HUES6 (cell line): Measurements from ENCODE around the gene RNF130.
"Not testable (repeated sequence)": the region's sequence is repeated elsewhere in the genome, so short reads cannot be mapped to it uniquely, and the experiment has no call there.

ENCODE experiments used
- H3K27ac ChIP-seq: 2 replicates; pipeline ENCODE4 v1.7.0; 2013; ENCODE audit warnings: low read depth, mild to moderate bottlenecking, low read length, inconsistent platforms
- H3K27me3 ChIP-seq: 2 replicates; pipeline ENCODE4 v1.6.1; 2013; ENCODE audit warnings: low read length; ENCODE audit not compliant: control insufficient read depth, insufficient read depth
- H3K36me3 ChIP-seq: 2 replicates; pipeline ENCODE4 v1.6.1; 2013; ENCODE audit warnings: low read length; ENCODE audit not compliant: control insufficient read depth, insufficient read depth
- H3K4me1 ChIP-seq: 2 replicates; pipeline ENCODE4 v1.6.1; 2013; ENCODE audit warnings: low read length; ENCODE audit not compliant: control insufficient read depth, insufficient read depth
- H3K4me3 ChIP-seq: 2 replicates; pipeline ENCODE4 v1.5.1; 2013; ENCODE audit warnings: low read depth, low read length
- H3K9ac ChIP-seq: one replicate; pipeline ENCODE4 v1.6.1; 2013; ENCODE audit warnings: mild to moderate bottlenecking, low read length
- H3K9me3 ChIP-seq: 2 replicates; pipeline ENCODE4 v1.6.1; 2013; ENCODE audit warnings: low read depth, low read length; ENCODE audit not compliant: control insufficient read depth, insufficient read depth

Gene RNF130

DNA sequence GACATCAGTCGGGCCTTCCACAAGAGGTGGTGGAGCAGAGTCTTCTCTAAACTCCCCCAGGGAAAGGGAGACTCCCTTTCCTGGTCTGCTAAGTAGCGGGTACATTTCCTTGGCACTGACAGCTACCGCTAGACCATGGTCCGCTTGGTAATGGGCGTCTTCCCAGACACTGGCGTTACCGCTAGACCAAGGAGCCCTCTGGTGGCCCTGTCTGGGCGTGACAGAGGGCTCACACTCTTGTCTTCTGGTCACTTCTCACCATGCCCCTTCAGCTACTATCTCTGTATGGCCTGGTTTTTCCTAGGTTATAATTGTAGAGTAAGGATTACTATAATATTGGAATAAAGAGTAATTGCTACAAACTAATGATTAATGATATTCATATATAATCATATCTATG lies 81.0 kb downstream of the RNF130 start:
- H3K4me3 ChIP-seq = not testable (repeated sequence)

DNA sequence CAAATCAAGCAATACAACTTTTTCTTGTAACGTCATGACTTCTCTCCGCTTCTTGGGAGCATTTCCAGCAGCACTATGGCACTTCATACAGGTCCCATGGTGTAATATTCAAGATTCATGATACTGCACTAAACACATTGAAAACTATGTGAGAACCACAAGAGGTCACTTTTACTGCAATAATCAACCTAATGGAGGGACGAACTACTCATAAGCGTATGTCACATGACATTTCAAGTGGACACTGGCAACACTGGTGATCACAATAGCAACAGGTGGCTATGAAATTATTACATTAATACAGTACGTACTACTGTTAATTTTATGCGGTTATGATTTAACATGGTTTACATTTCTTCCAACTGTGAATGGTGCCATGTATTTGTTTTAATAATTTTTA lies 85.2 kb downstream of the RNF130 start:
- no peaks in the 10 kb centered on the region for H3K27me3 ChIP-seq

More for the DNA sequence above, 81.0 kb downstream of the RNF130 start:
- not testable (repeated sequence) for H3K36me3 ChIP-seq, H3K27me3 ChIP-seq, H3K9ac ChIP-seq, H3K27ac ChIP-seq, H3K4me1 ChIP-seq
- peaks cover 14% of the 10 kb centered on the region; the same call in 1 of the 2 replicates for H3K9me3 ChIP-seq

DNA sequence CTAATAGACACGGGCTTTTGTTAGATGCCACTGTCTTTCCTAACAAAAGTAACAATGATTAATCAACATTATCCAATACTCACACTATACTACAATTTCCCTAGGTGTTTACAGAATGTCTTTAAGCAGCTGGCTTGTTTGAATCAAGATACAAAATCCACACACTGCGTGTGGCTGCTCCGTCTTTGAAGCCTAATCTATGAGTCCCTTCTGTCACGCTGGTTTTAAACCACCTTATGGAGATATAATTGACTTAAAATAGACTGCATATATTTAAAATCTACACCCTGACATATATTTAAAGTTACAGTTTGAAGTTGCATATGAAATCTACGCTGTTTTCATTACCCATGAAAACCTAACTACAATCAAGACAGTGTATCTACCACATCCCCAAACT lies 89.9 kb downstream of the RNF130 start:
- Histone ChIP-seq H3K27me3 (no peaks in the 10 kb centered on the region), H3K36me3 (peaks cover 42% of the 10 kb centered on the region), H3K9me3 (no peaks in the 10 kb centered on the region), H3K4me3 (no peak overlapping the region), H3K4me1 (no peaks in the 10 kb centered on the region), H3K9ac (no peak overlapping the region), H3K27ac (no peak overlapping the region)

More for the DNA sequence above, 85.2 kb downstream of the RNF130 start:
- Histone ChIP-seq H3K27ac (no peak overlapping the region), H3K9ac (no peak overlapping the region), H3K9me3 (0 out of 2 replicates have a peak, but pooled peaks cover 2% of the 10 kb centered on the region), H3K36me3 (peaks cover 7% of the 10 kb centered on the region; the same call in 1 of the 2 replicates), H3K4me1 (no peaks in the 10 kb centered on the region), H3K4me3 (no peak overlapping the region)

DNA sequence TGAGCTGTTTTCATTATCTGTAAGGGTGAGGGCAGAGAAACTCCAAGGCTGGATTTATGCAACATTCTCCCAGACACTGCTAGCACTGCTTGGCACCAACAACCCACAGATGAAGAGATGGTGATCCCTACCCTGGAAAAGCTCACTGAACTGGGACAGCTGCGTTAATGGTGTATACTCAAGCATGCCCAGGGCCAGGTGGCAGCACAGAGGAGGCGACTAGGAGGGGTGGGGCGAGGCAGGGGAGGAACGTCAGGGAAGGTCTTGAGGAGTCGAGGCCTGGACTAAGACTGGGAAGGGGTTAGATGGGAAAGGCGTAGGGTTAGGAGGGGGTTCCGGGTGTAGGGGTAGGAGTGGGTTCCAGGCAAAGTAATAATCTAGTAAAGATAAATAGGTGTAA lies 90.8 kb downstream of the RNF130 start:
- H3K9me3 ChIP-seq = no peaks in the 10 kb centered on the region
- H3K36me3 ChIP-seq = peaks cover 47% of the 10 kb centered on the region
- no peak overlapping the region for H3K4me3 ChIP-seq
- H3K4me1 ChIP-seq = no peaks in the 10 kb centered on the region
- H3K9ac ChIP-seq = no peak overlapping the region
- H3K27me3 ChIP-seq = no peaks in the 10 kb centered on the region
- no peak overlapping the region for H3K27ac ChIP-seq

DNA sequence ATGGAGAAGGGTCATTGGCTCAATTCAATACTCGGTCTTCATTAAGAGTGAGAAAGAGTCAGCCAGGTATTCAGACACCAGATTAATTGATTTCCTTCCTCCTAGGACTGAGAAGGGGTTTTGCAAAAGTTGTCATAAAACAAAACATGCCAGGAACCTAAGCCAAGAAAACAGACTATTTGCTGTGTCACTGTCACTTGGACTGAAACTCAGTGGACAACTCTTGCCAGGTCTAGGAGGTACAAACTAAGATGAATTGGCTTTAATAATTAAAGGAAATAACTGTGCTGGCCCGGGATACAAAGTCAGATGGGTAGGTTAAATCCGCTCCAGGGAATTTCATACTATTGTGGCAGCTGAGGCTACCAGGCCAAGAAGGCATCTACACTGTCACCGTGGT lies 92.8 kb downstream of the RNF130 start:
- peaks cover 62% of the 10 kb centered on the region for H3K36me3 ChIP-seq
- H3K27ac ChIP-seq = no peak overlapping the region
- 0 out of 2 replicates have a peak, but pooled peaks cover 2% of the 10 kb centered on the region for H3K4me1 ChIP-seq
- H3K27me3 ChIP-seq = no peaks in the 10 kb centered on the region
- H3K9ac ChIP-seq = no peak overlapping the region
- no peak overlapping the region for H3K4me3 ChIP-seq
- no peaks in the 10 kb centered on the region for H3K9me3 ChIP-seq

DNA sequence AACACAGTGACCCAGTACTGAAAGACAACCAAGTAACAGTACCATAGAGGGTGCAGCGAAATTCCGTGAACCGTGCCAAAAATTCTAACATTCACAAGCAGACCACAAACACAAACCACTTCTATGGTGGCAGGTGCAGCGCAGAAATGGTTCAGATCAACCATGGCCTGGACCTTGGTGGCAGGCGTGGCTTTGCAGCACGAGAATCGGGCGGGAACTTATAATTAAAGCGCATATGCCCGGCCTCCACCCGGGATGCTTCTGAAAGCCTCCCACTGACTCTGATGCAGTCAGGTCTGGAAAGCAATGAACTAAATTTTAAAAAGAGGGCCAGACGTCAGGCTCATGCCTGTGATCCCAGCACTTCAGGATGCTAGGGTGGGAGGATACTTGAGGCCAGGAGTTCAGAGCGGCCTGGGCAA lies 95.8 kb downstream of the RNF130 start:
- H3K27me3 ChIP-seq = no peaks in the 10 kb centered on the region
- no peak overlapping the region for H3K4me3 ChIP-seq
- no peak overlapping the region for H3K9ac ChIP-seq
- peaks cover 64% of the 10 kb centered on the region for H3K36me3 ChIP-seq
- no peak overlapping the region for H3K27ac ChIP-seq
- H3K9me3 ChIP-seq = no peaks in the 10 kb centered on the region
- H3K4me1 ChIP-seq = 0 out of 2 replicates have a peak, but pooled peaks cover 2% of the 10 kb centered on the region

DNA sequence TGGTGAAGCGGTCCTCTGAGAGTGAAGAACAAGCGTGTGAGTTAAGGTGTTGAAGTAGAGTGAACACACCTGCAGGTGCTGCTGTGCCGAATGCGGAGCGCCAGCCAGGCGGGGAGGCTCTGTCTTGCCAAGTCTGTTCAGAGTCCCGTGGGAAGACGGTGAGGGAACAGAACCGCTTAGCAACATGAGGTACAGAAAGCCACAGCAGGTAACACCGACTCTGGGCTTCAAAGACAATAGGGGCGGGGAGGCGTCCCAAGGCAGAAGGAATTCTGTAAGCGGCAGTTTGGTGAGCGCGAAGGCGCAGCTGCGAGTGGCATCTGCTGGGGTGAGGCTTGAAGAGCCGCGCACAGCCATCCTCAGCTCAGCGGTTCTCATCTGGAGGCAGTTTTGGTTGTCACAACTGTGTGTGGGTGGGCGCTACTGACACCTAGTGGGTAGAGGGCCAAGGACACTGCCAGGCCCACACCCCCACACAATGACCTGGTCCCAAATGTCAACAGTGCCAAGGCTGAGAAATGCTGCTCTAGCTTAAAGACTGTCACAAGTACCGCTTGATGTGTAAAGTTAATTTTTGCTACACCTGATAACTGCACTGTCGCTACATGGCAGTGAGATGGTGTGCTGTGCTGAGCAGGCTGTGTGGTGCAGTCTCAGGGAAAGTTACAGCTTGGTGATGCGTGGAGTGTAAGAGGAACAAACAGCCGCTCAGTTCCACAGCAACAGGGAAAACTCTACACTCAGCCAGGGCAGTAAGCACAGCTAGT lies 96.4 kb downstream of the RNF130 start:
- no peaks in the 10 kb centered on the region for H3K27me3 ChIP-seq
- no peak overlapping the region for H3K4me3 ChIP-seq
- H3K4me1 ChIP-seq = 0 out of 2 replicates have a peak, but pooled peaks cover 2% of the 10 kb centered on the region
- no peak overlapping the region for H3K9ac ChIP-seq
- H3K27ac ChIP-seq = no peak overlapping the region
- H3K9me3 ChIP-seq = no peaks in the 10 kb centered on the region
- H3K36me3 ChIP-seq = peaks cover 61% of the 10 kb centered on the region

DNA sequence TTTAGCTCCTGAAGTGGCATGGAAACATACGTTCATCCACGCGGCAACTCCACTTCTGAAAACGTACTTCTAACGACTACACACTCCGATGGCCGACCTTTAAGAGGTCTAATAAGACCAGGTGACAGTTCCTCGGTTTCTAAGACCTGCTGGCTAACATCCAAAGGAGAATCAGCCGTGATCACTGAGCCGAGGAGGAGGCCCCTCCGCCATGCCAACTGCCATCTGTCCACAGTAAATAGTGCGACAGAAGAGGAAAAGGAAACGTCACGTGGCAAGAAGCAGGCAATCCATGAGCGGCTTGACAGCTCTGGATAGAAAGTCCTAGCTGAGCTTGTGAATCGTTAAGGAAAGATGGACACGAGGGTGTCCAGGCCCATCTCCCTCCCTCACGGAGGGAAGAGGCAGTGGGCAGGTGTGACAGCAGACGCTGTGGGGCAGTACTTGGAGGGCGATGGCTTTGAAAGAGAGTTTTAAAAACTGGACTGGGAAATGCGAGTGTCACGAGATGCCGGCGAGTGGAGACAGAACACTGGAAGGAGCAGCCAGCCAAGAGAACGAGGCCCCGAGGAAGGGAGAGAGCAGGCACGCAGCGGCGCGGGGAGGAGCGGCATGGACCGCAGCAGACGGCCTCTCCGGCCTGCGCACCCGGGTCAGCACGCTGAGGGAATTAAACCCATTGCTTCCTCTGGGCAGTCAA lies 97.2 kb downstream of the RNF130 start:
- no peaks in the 10 kb centered on the region for H3K27me3 ChIP-seq
- H3K9ac ChIP-seq = no peak overlapping the region
- no peak overlapping the region for H3K27ac ChIP-seq
- peaks cover 59% of the 10 kb centered on the region for H3K36me3 ChIP-seq
- 0 out of 2 replicates have a peak, but pooled peaks cover 2% of the 10 kb centered on the region for H3K4me1 ChIP-seq
- H3K9me3 ChIP-seq = no peaks in the 10 kb centered on the region
- no peak overlapping the region for H3K4me3 ChIP-seq

DNA sequence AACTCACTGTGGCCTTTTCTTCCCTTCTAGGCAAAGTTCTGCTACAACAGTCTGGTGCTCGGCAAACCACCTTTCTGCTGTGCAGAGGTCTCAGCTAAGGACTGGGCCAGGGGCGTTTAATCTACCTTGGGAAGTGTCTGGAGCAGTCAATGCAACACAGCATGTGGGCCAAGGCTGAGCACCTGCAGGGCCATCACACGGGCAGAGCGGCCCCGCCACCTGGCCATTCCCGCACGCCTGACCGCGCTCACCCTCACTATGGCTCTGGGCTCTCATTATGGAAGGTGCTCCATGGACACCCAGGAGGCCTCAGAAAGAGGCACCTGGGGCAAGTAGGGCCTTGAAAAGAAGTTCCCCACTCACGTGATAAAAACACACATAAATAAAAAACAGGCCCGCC lies 98.2 kb downstream of the RNF130 start:
- Histone ChIP-seq H3K27me3 (no peaks in the 10 kb centered on the region), H3K36me3 (peaks cover 57% of the 10 kb centered on the region), H3K4me1 (0 out of 2 replicates have a peak, but pooled peaks cover 2% of the 10 kb centered on the region), H3K9ac (no peak overlapping the region), H3K27ac (no peak overlapping the region), H3K4me3 (no peak overlapping the region), H3K9me3 (no peaks in the 10 kb centered on the region)

DNA sequence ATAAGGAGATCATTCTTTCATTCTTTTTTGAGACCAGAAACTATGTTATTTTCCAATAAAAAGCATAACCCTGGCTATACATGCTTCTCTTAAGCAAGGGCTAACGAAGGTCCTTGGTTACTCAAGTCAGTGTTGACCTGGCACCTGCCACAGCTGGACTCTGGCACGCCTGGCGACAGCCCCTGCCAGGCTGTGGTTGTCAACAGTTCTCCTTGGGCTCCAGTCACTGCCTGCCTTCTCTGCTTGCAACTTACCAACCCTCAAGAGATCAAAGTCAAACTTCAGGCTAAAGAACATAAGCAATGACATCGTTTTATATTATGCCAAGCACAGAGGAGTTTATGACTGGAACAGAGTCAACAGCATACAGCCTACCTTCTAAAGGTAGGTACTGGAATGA lies 102.4 kb downstream of the RNF130 start:
- Histone ChIP-seq H3K27me3 (no peaks in the 10 kb centered on the region), H3K36me3 (peaks cover 50% of the 10 kb centered on the region)

DNA sequence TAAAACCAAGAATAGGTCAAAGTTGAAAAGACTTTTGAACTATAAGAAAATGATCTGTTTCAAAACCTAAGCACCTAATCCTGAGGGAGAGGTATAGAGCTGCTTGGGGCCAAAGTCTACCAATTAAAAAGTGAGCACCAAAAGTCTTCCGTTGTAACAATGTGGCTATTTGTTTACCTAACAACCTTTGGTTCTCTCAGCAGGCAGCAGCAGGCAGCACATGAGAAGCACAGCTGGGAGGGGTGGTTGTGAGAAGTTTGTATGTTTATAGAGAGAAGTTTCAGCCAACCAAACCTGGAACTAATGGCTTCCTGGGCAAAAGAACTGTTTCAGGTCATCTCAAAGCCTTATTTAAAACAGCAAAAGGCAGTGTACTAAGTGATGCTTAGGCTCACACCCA lies 104.1 kb downstream of the RNF130 start:
- no peak overlapping the region for H3K4me3 ChIP-seq
- H3K27ac ChIP-seq = no peak overlapping the region
- H3K9me3 ChIP-seq = no peaks in the 10 kb centered on the region
- no peaks in the 10 kb centered on the region for H3K27me3 ChIP-seq
- peaks cover 5% of the 10 kb centered on the region; the same call in 1 of the 2 replicates for H3K4me1 ChIP-seq
- H3K9ac ChIP-seq = no peak overlapping the region
- H3K36me3 ChIP-seq = peaks cover 56% of the 10 kb centered on the region

More for the DNA sequence above, 102.4 kb downstream of the RNF130 start:
- no peak overlapping the region for H3K9ac ChIP-seq
- H3K4me1 ChIP-seq = peaks cover 5% of the 10 kb centered on the region; the same call in 1 of the 2 replicates
- H3K27ac ChIP-seq = no peak overlapping the region
- no peaks in the 10 kb centered on the region for H3K9me3 ChIP-seq
- no peak overlapping the region for H3K4me3 ChIP-seq
